Measurements from ENCODE around the gene CEP57. TPM values are rescaled to one million over a fixed set of nuclear protein-coding genes. Genes with fewer than 3 reads are reported as not detected.

Gene CEP57
- total and polyA plus RNA-seq, 2 donors (not counting 1 experiment from before 2014, with no cell fraction given) = 19.0 to 82.9 TPM

- no peak overlapping the region for H3K4me3 ChIP-seq (ENCODE audit: control extremely low read depth in 1 of 5, extremely low read depth in 1 of 5, insufficient read depth in 1 of 5, low read depth in 2 of 5, low read length in 4 of 5)
- no peaks in the 10 kb centered on the region for H3K9me3 ChIP-seq (ENCODE audit: control extremely low read depth in 1 of 3, control insufficient read depth in 2 of 3, insufficient read depth in 1 of 3, low read length in 2 of 3)
- H3K4me3 Mint-ChIP-seq = no peak overlapping the region
- ATAC-seq (ENCODE audit: low read depth) (no peak), DNase-seq (no peak)
- no peak overlapping the region for H3K27ac ChIP-seq (ENCODE audit: low read length in 2 of 2)
- WGBS (ENCODE audit: insufficient coverage) = 86% methylated on average over 1 of the region's 1 CpG
- POLR2A ChIA-PET = no interaction called here
- H4K20me1 ChIP-seq (ENCODE audit: control insufficient read depth, insufficient read depth, low read length, poor library complexity, severe bottlenecking) = no peaks in the 10 kb centered on the region
- H3K27me3 Mint-ChIP-seq = no peaks in the 10 kb centered on the region
- H3K79me2 ChIP-seq (ENCODE audit: control insufficient read depth, insufficient read depth, low read length) = no peaks in the 10 kb centered on the region
- no peak overlapping the region for H2AFZ ChIP-seq (ENCODE audit: insufficient read depth, low read depth, low read length, poor library complexity, severe bottlenecking)
- no peaks in the 10 kb centered on the region for H3K27me3 ChIP-seq (replicated peaks in 1 of 4; ENCODE audit: control extremely low read depth in 1 of 4, control insufficient read depth in 3 of 4, insufficient read depth in 4 of 4, low read length in 3 of 4)
- peaks cover 7 to 9% of the 10 kb centered on the region in 2 donors for H3K4me1 ChIP-seq (ENCODE audit: control insufficient read depth in 2 of 2, insufficient read depth in 2 of 2, low read length in 2 of 2)
- H3K9me3 Mint-ChIP-seq (ENCODE audit: insufficient read depth) = no peaks in the 10 kb centered on the region
- CTCF ChIA-PET = interaction anchor here (0.7 to 10.4 kb wide), 7 partner anchors 11 to 608 kb away, joined by 3 to 207 read pairs (median 5); no protein-coding TSS in a partner anchor
- TF ChIP-seq EZH2 (IDR thresholded peaks at IDR 0.05; ENCODE audit: borderline replicate concordance, insufficient read depth, low read depth, low read length, poor library complexity, severe bottlenecking) (no peak), CTCF (IDR thresholded peaks at IDR 0.05) (no peak)
- H3K4me2 ChIP-seq (replicated peaks; ENCODE audit: low read depth, low read length, poor library complexity, severe bottlenecking) = no peak overlapping the region
- H3K4me1 Mint-ChIP-seq = peaks cover 22% of the 10 kb centered on the region
- intact Hi-C loops (cut with micrococcal nuclease) = loop anchor here (10.0 kb wide), 1 partner anchor 156 kb away; no protein-coding TSS in a partner anchor
- H3K36me3 ChIP-seq (replicated peaks in 1 of 2; ENCODE audit: control extremely low read depth in 1 of 2, control insufficient read depth in 1 of 2, extremely low read depth in 1 of 2, insufficient read depth in 2 of 2, low read length in 1 of 2) = no peaks in the 10 kb centered on the region
- no peak overlapping the region for H3K9ac ChIP-seq (ENCODE audit: low read length)
- peak overlapping the region; percentile 47 for H3K27ac Mint-ChIP-seq
These were observed 29.4 kb upstream of the CEP57 start for GRCh38 chr11:95760941-95761340.

GRCh38 chr11:95762534-95762933 is 27.8 kb upstream of the CEP57 start:
- no peak overlapping the region for H3K4me3 Mint-ChIP-seq
- H3K27ac ChIP-seq (ENCODE audit: low read length in 2 of 2) = no peak overlapping the region
- TF ChIP-seq EZH2 (IDR thresholded peaks at IDR 0.05; ENCODE audit: borderline replicate concordance, insufficient read depth, low read depth, low read length, poor library complexity, severe bottlenecking) (no peak), CTCF (IDR thresholded peaks at IDR 0.05) (no peak)
- no peak overlapping the region for H3K27ac Mint-ChIP-seq
- H3K9me3 Mint-ChIP-seq (ENCODE audit: insufficient read depth) = no peaks in the 10 kb centered on the region
- H3K79me2 ChIP-seq (ENCODE audit: control insufficient read depth, insufficient read depth, low read length) = no peaks in the 10 kb centered on the region
- H2AFZ ChIP-seq (ENCODE audit: insufficient read depth, low read depth, low read length, poor library complexity, severe bottlenecking) = no peak overlapping the region
- no peaks in the 10 kb centered on the region for H4K20me1 ChIP-seq (ENCODE audit: control insufficient read depth, insufficient read depth, low read length, poor library complexity, severe bottlenecking)
- ATAC-seq (ENCODE audit: low read depth) (no peak), DNase-seq (no peak)
- H3K36me3 ChIP-seq (replicated peaks in 1 of 2; ENCODE audit: control extremely low read depth in 1 of 2, control insufficient read depth in 1 of 2, extremely low read depth in 1 of 2, insufficient read depth in 2 of 2, low read length in 1 of 2) = no peaks in the 10 kb centered on the region
- intact Hi-C loops (cut with micrococcal nuclease) = loop anchor here (10.0 kb wide), 1 partner anchor 158 kb away; no protein-coding TSS in a partner anchor
- H3K27me3 ChIP-seq (replicated peaks in 1 of 4; ENCODE audit: control extremely low read depth in 1 of 4, control insufficient read depth in 3 of 4, insufficient read depth in 4 of 4, low read length in 3 of 4) = no peaks in the 10 kb centered on the region
- ChIA-PET CTCF (interaction anchor here (1.1 to 10.4 kb wide), 14 partner anchors 13 to 696 kb away, joined by 3 to 207 read pairs (median 4); partner anchors contain the start of gene SRSF8), POLR2A (interaction anchor here (0.7 to 1.4 kb wide), 3 partner anchors 41 to 530 kb away, joined by 3 to 5 read pairs (median 3); no protein-coding TSS in a partner anchor)
- H3K27me3 Mint-ChIP-seq = no peaks in the 10 kb centered on the region
- H3K4me1 ChIP-seq (ENCODE audit: control insufficient read depth in 2 of 2, insufficient read depth in 2 of 2, low read length in 2 of 2) = peaks cover 7% of the 10 kb centered on the region in 2 donors
- peaks cover 25% of the 10 kb centered on the region for H3K4me1 Mint-ChIP-seq
- H3K9ac ChIP-seq (ENCODE audit: low read length) = no peak overlapping the region
- WGBS (ENCODE audit: insufficient coverage) = 86% methylated on average over 1 of the region's 3 CpGs
- H3K4me3 ChIP-seq (ENCODE audit: control extremely low read depth in 1 of 5, extremely low read depth in 1 of 5, insufficient read depth in 1 of 5, low read depth in 2 of 5, low read length in 4 of 5) = no peak overlapping the region
- no peak overlapping the region for H3K4me2 ChIP-seq (replicated peaks; ENCODE audit: low read depth, low read length, poor library complexity, severe bottlenecking)
- H3K9me3 ChIP-seq (ENCODE audit: control extremely low read depth in 1 of 3, control insufficient read depth in 2 of 3, insufficient read depth in 1 of 3, low read length in 2 of 3) = no peaks in the 10 kb centered on the region

Measured in B cell (primary cell).